Heart left ventricle (tissue), 16 donors: ENCODE data around the gene FARP1. TPM values are rescaled to one million over a fixed set of nuclear protein-coding genes. Genes with fewer than 3 reads are reported as not detected.

Experiments used
- ATAC-seq, 4 donors: fragments of 200-7000 bp; cut with Tn5 transposase; one replicate each; pipeline ENCODE4 v1.9.1; 2020 to 2022; ENCODE audit warnings: moderate library complexity in 4 of 4, mild to moderate bottlenecking in 3 of 4, moderate number of reproducible peaks in 1 of 4
- DNase-seq, 5 donors: peaks; one replicate each; pipeline ENCODE4 v3.0.0-alpha.2; 2020
- H3K27ac ChIP-seq, 12 donors: fragments of 200-600 bp; sonication (generic) in 4 of 12; one replicate each; pipeline versions ENCODE4 v1.5.0 to v1.8.0; 2016 to 2022; ENCODE audit warnings: mild to moderate bottlenecking in 2 of 12
- H3K27me3 ChIP-seq, 9 donors: fragments of 200-600 bp; sonication (generic) in 2 of 9; one replicate each; pipeline versions ENCODE4 v1.5.1 to v1.8.0; 2016 to 2022; ENCODE audit warnings: mild to moderate bottlenecking in 3 of 9
- H3K36me3 ChIP-seq, 9 donors: fragments of 200-600 bp; sonication (generic) in 2 of 9; one replicate each; pipeline versions ENCODE4 v1.5.0 to v1.8.0; 2018 to 2022; ENCODE audit warnings: mild to moderate bottlenecking in 2 of 9
- H3K4me1 ChIP-seq, 12 donors: fragments of 200-600 bp; sonication (generic) in 4 of 12; one replicate each; pipeline versions ENCODE4 v1.5.0 to v1.8.0; 2016 to 2022; ENCODE audit warnings: mild to moderate bottlenecking in 3 of 12
- H3K4me3 ChIP-seq, 12 donors: fragments of 200-600 bp; sonication (generic) in 4 of 12; one replicate each; pipeline versions ENCODE4 v1.5.0 to v1.8.0; 2017 to 2022; ENCODE audit warnings: mild to moderate bottlenecking in 9 of 12, moderate library complexity in 4 of 12
- H3K9me3 ChIP-seq, 12 donors: fragments of 200-600 bp; sonication (generic) in 4 of 12; one replicate each; pipeline versions ENCODE4 v1.5.0 to v1.8.0; 2016 to 2022; ENCODE audit warnings: mild to moderate bottlenecking in 1 of 12
- CTCF ChIP-seq, 12 donors: fragments of 200-600 bp; sonication (generic) in 4 of 12; IDR thresholded peaks; one replicate each; pipeline versions ENCODE4 v1.5.0 to v1.8.0; 2018 to 2022; ENCODE audit warnings: antibody characterized with exemption in 12 of 12, mild to moderate bottlenecking in 5 of 12
- POLR2A ChIP-seq, 2 donors: fragments of 450-650 bp; IDR thresholded peaks; one replicate each; pipeline ENCODE4 v1.6.1; 2017; ENCODE audit warnings: antibody characterized with exemption in 2 of 2, mild to moderate bottlenecking in 2 of 2, moderate library complexity in 2 of 2
- WGBS, 4 donors: extraction: QIAGEN DNeasy Blood & Tissue Kit in 2 of 4; methylation state at CpG; one replicate each; pipeline versions ENCODE4 v1.1.5 to v1.1.7; 2013 to 2018; 5-methylcytosine and 5-hydroxymethylcytosine counted together
- intact Hi-C, 10 donors: fragments of 100-400 bp; cut with DNase I; formaldehyde crosslinking; loops; one replicate each; pipeline versions ENCODE4 v1.11.1 to v1.14.2; 2022
- polyA plus RNA-seq, 2 donors: library from polyadenylated mRNA; stranded (reverse); fragments of 200-250 nt; gene quantifications; one replicate each; pipeline ENCODE4 v1.2.3, GENCODE V29; 2013
- total RNA-seq, 9 donors: library from RNA; depleted of rRNA in 2 of 9; stranded (reverse); fragments of >200 nt in 2 of 9; fragmentation: NEBNext Ultra II Directional in 3 of 9; extraction: Animal tissue kit (Norgen Biotek cat#: 25700) in 3 of 9; gene quantifications; one replicate each; pipeline versions ENCODE4 v1.1.0 to v1.2.4, GENCODE V29; 2016 to 2023
- donor health status: ischemic (EF 13 %, LVEDD 7.1; RV severe dilation, severe dysfunction).
- donor health status: healthy with polysubstance abuse.
- donor health status: DM: no; HTN: yes; CAD: no.
- donor health status: DM: no; HTN: no; CAD: no.
- donor health status: ischemic (EF 25% LVEDD 6.9; RV normal size, moderate dysfunction).
- donor health status: ischemic (EF 25% LVEDD 5.7; RV mildly dilated, moderate dysfunction).
- donor health status: healthy.
- donor health status: DM: yes; HTN: yes; CAD: no.
- donor health status: ischemic (EF 35%, LVEDD 5.7; RV mildly dilated, moderate dysfunction).
- donor health status: nonischemic (EF 11% LVEDD 7.7; RV severe dilation, severe dysfunction).
- donor health status: DM: yes; HTN: yes; CAD: no.
- donor health status: PGD.
- donor health status: ischemic (EF 29% LVEDD 5.4; RV normal size, mild dysfunction).
- donor health status: nonischemic (EF 23%, LVEDD 6.1; RV moderate dilation, normal function).

Gene FARP1
- total and polyA plus RNA-seq, 11 donors = 7.7 to 51.8 (median 22.3) TPM

GRCh38 chr13:98134901-98135300, 8.0 kb upstream of the FARP1 start:
- H3K9me3 ChIP-seq = no peaks in the 10 kb centered on the region
- H3K4me3 ChIP-seq = no peak overlapping the region
- WGBS, 4 donors = 95 to 98% (median 96%) methylated on average over 1 of the region's 1 CpG
- no peak overlapping the region for H3K27ac ChIP-seq
- ATAC-seq = no peak
- no peak for DNase-seq
- intact Hi-C loops = no loop called here
- no peaks in the 10 kb centered on the region for H3K4me1 ChIP-seq
- H3K27me3 ChIP-seq = no peaks in the 10 kb centered on the region
- no peaks in the 10 kb centered on the region for H3K36me3 ChIP-seq
- TF ChIP-seq POLR2A (IDR thresholded peaks at IDR 0.05) (no peak), CTCF (IDR thresholded peaks at IDR 0.05) (no peak)

GRCh38 chr13:98141091-98141490, 1.8 kb upstream of the FARP1 start:
- intact Hi-C loops = loop anchor here (5.0 to 10.0 kb wide), 13 partner anchors 74 to 534 kb away; partner anchors contain the start of gene STK24 (in 1 of the 10)
- ATAC-seq (no peak), DNase-seq (no peak)
- H3K4me1 ChIP-seq = peaks cover 0 to 30% (median 16%) of the 10 kb centered on the region in 12 donors
- no peaks in the 10 kb centered on the region for H3K36me3 ChIP-seq
- no peak overlapping the region for H3K4me3 ChIP-seq
- peaks cover 0 to 31% (median 0%) of the 10 kb centered on the region in 9 donors for H3K27me3 ChIP-seq
- 94 to 99% (median 96%) methylated on average over 7 of the region's 7 CpGs for WGBS, 4 donors
- no peak overlapping the region for H3K27ac ChIP-seq
- TF ChIP-seq CTCF (IDR thresholded peaks at IDR 0.05) (no peak), POLR2A (IDR thresholded peaks at IDR 0.05) (no peak)
- no peaks in the 10 kb centered on the region for H3K9me3 ChIP-seq

- no peak for TF ChIP-seq CTCF (IDR thresholded peaks at IDR 0.05)
- TF ChIP-seq POLR2A (IDR thresholded peaks at IDR 0.05) = no peak
- peak in 4 of 5 donors; percentile 21 to 50 (median 28) for DNase-seq
- no peaks in the 10 kb centered on the region for H3K9me3 ChIP-seq
- peak in 2 of 4 donors; percentile 13 for ATAC-seq
- 36 to 49% (median 38%) methylated on average over 23 to 27 of the region's 27 CpGs for WGBS, 4 donors
- H3K4me1 ChIP-seq = peaks cover 0 to 30% (median 16%) of the 10 kb centered on the region in 12 donors
- intact Hi-C loops = loop anchor here (2.0 to 10.0 kb wide), 14 partner anchors 73 to 533 kb away; partner anchors contain the start of gene STK24 (in 1 of the 10)
- peaks cover 0 to 31% (median 0%) of the 10 kb centered on the region in 9 donors for H3K27me3 ChIP-seq
- H3K27ac ChIP-seq = peak overlapping the region in 10 of 12 donors; percentile 6 to 79 (median 68)
- H3K4me3 ChIP-seq = peak overlapping the region; percentile 51 to 99 (median 68)
- no peaks in the 10 kb centered on the region for H3K36me3 ChIP-seq
Measured at GRCh38 chr13:98141509-98142379, 1.1 kb upstream of the FARP1 start.

- Histone ChIP-seq H3K27ac (peak overlapping the region in 11 of 12 donors; percentile 42 to 78 (median 72)), H3K27me3 (peaks cover 0 to 31% (median 0%) of the 10 kb centered on the region in 9 donors), H3K36me3 (no peaks in the 10 kb centered on the region), H3K9me3 (no peaks in the 10 kb centered on the region), H3K4me3 (peak overlapping the region; percentile 43 to 99 (median 68)), H3K4me1 (peaks cover 0 to 30% (median 17%) of the 10 kb centered on the region in 12 donors)
- DNase-seq = peak in 4 of 5 donors; percentile 48 to 76 (median 64)
- peak; percentile 35 to 62 (median 48) for ATAC-seq
- intact Hi-C loops = loop anchor here (2.0 to 10.0 kb wide), 14 partner anchors 72 to 532 kb away; partner anchors contain the start of gene STK24 (in 1 of the 10)
- 0 to 5% (median 1%) methylated on average over 1 to 66 of the region's 66 CpGs for WGBS, 4 donors
- TF ChIP-seq CTCF (IDR thresholded peaks at IDR 0.05) (no peak), POLR2A (IDR thresholded peaks at IDR 0.05) (no peak)
Measured at GRCh38 chr13:98143157-98143553, 261 bp downstream of the FARP1 start.
